Calu3 (cell line): ENCODE results near the gene CLEC4C. TPM values are rescaled to one million over a fixed set of nuclear protein-coding genes. Genes with fewer than 3 reads are reported as not detected.

Experiments used
- BruUV-seq: library from RNA; stranded (reverse); fragments of 400-500 nt; replicated peaks from 2 replicates; lab custom pipeline; 2021; lab: Mats Ljungman, UMichigan
- CTCF ChIA-PET: fragments of 300-600 bp; sonication (Branson Sonifier 250); formaldehyde crosslinking; loops from one replicate; lab custom pipeline; 2022; ENCODE audit warnings: antibody characterized with exemption; lab: Charles Lee
- DNase-seq: peaks from one replicate; pipeline ENCODE4 v3.0.0; 2022
- H3K27ac Mint-ChIP-seq: one replicate; pipeline ENCODE4 v1.8.0; 2022; ENCODE audit warnings: mixed read lengths; ENCODE audit not compliant: unreplicated experiment
- H3K27me3 Mint-ChIP-seq: one replicate; pipeline ENCODE4 v1.8.0; 2022; ENCODE audit warnings: mixed read lengths; ENCODE audit not compliant: unreplicated experiment
- H3K36me3 Mint-ChIP-seq: one replicate; pipeline ENCODE4 v1.8.0; 2022; ENCODE audit warnings: mild to moderate bottlenecking, moderate library complexity, mixed read lengths; ENCODE audit not compliant: insufficient read depth, unreplicated experiment
- H3K4me1 Mint-ChIP-seq: one replicate; pipeline ENCODE4 v1.8.0; 2022; ENCODE audit warnings: mild to moderate bottlenecking, low read depth, mixed read lengths; ENCODE audit not compliant: unreplicated experiment
- H3K4me3 Mint-ChIP-seq: one replicate; pipeline ENCODE4 v1.8.0; 2022; ENCODE audit warnings: mild to moderate bottlenecking, low read depth, moderate library complexity, mixed read lengths; ENCODE audit not compliant: unreplicated experiment
- H3K9me3 Mint-ChIP-seq: one replicate; pipeline ENCODE4 v1.8.0; 2022; ENCODE audit warnings: low read depth, mixed read lengths; ENCODE audit not compliant: unreplicated experiment
- CTCF ChIP-seq: fragments of 200-600 bp; IDR thresholded peaks from one replicate; pipeline ENCODE4 v1.8.0; 2022; ENCODE audit warnings: antibody characterized with exemption; ENCODE audit not compliant: unreplicated experiment
- intact Hi-C: fragments of 100-400 bp; cut with micrococcal nuclease; formaldehyde crosslinking; loops from one replicate; pipeline ENCODE4 v1.10.0; 2022; ENCODE audit not compliant: unreplicated experiment
- total RNA-seq: library from RNA; stranded (reverse); gene quantifications from 2 replicates; pipeline ENCODE4 v1.2.3, GENCODE V29; 2022

Gene CLEC4C
- total RNA-seq, 1 experiment from 2014 or later: not detected

GRCh38 chr12:7709969-7710675, 37.1 kb downstream of the CLEC4C start:
- no peaks in the 10 kb centered on the region for H3K4me1 Mint-ChIP-seq
- intact Hi-C loops: no loop called here
- CTCF ChIA-PET: interaction anchor here (0.5 kb wide), 1 partner anchor 203 kb away, joined by 3 read pairs; no protein-coding TSS in a partner anchor
- no TSS peak for BruUV-seq
- peaks cover 4% of the 10 kb centered on the region for H3K36me3 Mint-ChIP-seq
- H3K9me3 Mint-ChIP-seq: no peaks in the 10 kb centered on the region
- DNase-seq: no peak
- no peak for TF ChIP-seq CTCF
- H3K27me3 Mint-ChIP-seq: no peaks in the 10 kb centered on the region
- H3K27ac Mint-ChIP-seq: no peak overlapping the region
- H3K4me3 Mint-ChIP-seq: no peak overlapping the region

GRCh38 chr12:7705846-7706245, 41.3 kb downstream of the CLEC4C start:
- no peak for DNase-seq
- intact Hi-C loops: no loop called here
- Mint-ChIP-seq H3K4me1 (no peaks in the 10 kb centered on the region), H3K9me3 (peaks cover 2% of the 10 kb centered on the region), H3K27me3 (no peaks in the 10 kb centered on the region), H3K36me3 (peaks cover 4% of the 10 kb centered on the region), H3K4me3 (no peak overlapping the region), H3K27ac (no peak overlapping the region)
- CTCF ChIA-PET: interaction anchor here (1.0 kb wide), 1 partner anchor 19 kb away, joined by 3 read pairs; no protein-coding TSS in a partner anchor
- BruUV-seq: no TSS peak
- no peak for TF ChIP-seq CTCF

GRCh38 chr12:7695566-7696197, 51.5 kb downstream of the CLEC4C start, which contains the start of gene GDF3:
TSS of gene GDF3 (minus strand) at chr12:7695775. CDS start at chr12:7695728, 47 bp downstream.
- H3K4me3 Mint-ChIP-seq: no peak within 1 kb of the TSS
- CTCF ChIA-PET: interaction anchor here (1.0 kb wide), 1 partner anchor 53 kb away, joined by 4 read pairs; no protein-coding TSS in a partner anchor

GRCh38 chr12:7695237-7695560, 52.0 kb downstream of the CLEC4C start:
- Mint-ChIP-seq H3K4me1 (no peaks in the 10 kb centered on the region), H3K36me3 (no peaks in the 10 kb centered on the region), H3K27me3 (no peaks in the 10 kb centered on the region), H3K27ac (no peak overlapping the region), H3K4me3 (no peak overlapping the region), H3K9me3 (no peaks in the 10 kb centered on the region)
- intact Hi-C loops: no loop called here
- CTCF ChIA-PET: interaction anchor here (1.0 kb wide), 1 partner anchor 52 kb away, joined by 4 read pairs; no protein-coding TSS in a partner anchor
- DNase-seq: no peak
- no TSS peak for BruUV-seq
- no peak for TF ChIP-seq CTCF

More at GRCh38 chr12:7695566-7696197, 51.5 kb downstream of the CLEC4C start, which contains the start of gene GDF3:
- no peaks in the 10 kb centered on the region for H3K4me1 Mint-ChIP-seq
- DNase-seq: peak; percentile 6
- intact Hi-C loops: no loop called here
- BruUV-seq: no TSS peak
- no peak within 1 kb of the TSS for H3K27ac Mint-ChIP-seq
- H3K36me3 Mint-ChIP-seq: no peaks in the 10 kb centered on the region
- H3K9me3 Mint-ChIP-seq: no peaks in the 10 kb centered on the region
- TF ChIP-seq CTCF: no peak
- no peaks in the 10 kb centered on the region for H3K27me3 Mint-ChIP-seq
